Fibroblast of the aortic adventitia (primary cell): ENCODE results near the gene LGALS1. TPM values are rescaled to one million over a fixed set of nuclear protein-coding genes. Genes with fewer than 3 reads are reported as not detected.
A peak's percentile ranks its signal among the peaks of the same experiment; 100 is the strongest.

ENCODE experiments used
- DNase-seq: peaks from one replicate; pipeline ENCODE4 v3.0.0-alpha.2; 2010; ENCODE audit warnings: low read depth
- H3K4me3 ChIP-seq: 2 replicates; pipeline ENCODE4 v1.5.1; 2011; ENCODE audit warnings: low read depth, mild to moderate bottlenecking, control low read depth, low read length, moderate library complexity
- total RNA-seq: library from RNA; depleted of rRNA; stranded (reverse); fragments of >200 nt; gene quantifications from 2 replicates; pipeline ENCODE4 v1.2.3, GENCODE V29; 2012; ENCODE audit warnings: low replicate concordance
- TF ChIP-seq, protein P1 (sequence below): IDR thresholded peaks from 2 replicates; pipeline ENCODE4 v1.5.1; 2011; ENCODE audit warnings: mild to moderate bottlenecking, low read length, control low read depth, inconsistent platforms; ENCODE audit not compliant: insufficient read depth

The LGALS1 gene
- total RNA-seq, 1 donor = 3,846 TPM

DNA sequence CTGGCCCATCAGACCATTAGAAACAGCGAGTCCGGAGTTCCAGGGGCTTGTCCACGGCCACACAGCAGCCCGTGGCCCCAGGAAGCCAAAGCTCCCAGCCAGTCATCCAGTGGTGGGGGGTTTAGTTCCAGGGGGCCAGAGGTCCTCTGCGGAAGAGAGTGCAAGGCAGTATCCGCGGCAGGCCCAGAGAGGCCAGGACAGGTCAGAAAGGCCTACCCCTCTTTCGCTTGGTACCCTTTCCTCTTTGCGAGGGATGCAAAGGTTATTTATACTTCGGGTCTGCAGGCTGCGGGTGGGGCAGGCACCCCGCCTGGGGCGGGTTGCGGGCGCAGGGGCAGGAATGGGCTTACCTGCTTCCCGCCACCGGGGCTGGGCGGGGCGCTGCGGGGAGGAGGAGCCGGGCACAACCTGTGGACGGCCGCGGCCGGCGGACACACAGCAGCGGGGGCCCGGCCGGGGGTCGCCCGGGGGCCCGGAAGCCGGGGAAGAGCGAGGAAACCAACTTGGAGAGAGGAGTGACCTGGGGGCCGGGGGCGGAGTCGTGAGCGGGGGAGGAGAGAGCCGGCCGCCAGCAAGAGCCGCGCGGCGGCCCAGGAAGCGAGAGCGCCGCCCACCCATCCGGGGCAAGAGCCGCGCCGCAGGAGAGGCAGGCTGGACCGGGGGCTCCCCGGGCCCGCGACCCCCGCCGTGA is 36.2 kb upstream of the LGALS1 start, which contains the start of gene SH3BP1:
TSS of gene SH3BP1 (plus strand) at position 600 of the 691 bp plus-strand sequence. CDS start 119 bp downstream, outside the sequence.
- TF ChIP-seq, protein P1, sequence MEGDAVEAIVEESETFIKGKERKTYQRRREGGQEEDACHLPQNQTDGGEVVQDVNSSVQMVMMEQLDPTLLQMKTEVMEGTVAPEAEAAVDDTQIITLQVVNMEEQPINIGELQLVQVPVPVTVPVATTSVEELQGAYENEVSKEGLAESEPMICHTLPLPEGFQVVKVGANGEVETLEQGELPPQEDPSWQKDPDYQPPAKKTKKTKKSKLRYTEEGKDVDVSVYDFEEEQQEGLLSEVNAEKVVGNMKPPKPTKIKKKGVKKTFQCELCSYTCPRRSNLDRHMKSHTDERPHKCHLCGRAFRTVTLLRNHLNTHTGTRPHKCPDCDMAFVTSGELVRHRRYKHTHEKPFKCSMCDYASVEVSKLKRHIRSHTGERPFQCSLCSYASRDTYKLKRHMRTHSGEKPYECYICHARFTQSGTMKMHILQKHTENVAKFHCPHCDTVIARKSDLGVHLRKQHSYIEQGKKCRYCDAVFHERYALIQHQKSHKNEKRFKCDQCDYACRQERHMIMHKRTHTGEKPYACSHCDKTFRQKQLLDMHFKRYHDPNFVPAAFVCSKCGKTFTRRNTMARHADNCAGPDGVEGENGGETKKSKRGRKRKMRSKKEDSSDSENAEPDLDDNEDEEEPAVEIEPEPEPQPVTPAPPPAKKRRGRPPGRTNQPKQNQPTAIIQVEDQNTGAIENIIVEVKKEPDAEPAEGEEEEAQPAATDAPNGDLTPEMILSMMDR = no peak
- H3K4me3 ChIP-seq = peak within 1 kb of the TSS; percentile 75
- DNase-seq = no peak

DNA sequence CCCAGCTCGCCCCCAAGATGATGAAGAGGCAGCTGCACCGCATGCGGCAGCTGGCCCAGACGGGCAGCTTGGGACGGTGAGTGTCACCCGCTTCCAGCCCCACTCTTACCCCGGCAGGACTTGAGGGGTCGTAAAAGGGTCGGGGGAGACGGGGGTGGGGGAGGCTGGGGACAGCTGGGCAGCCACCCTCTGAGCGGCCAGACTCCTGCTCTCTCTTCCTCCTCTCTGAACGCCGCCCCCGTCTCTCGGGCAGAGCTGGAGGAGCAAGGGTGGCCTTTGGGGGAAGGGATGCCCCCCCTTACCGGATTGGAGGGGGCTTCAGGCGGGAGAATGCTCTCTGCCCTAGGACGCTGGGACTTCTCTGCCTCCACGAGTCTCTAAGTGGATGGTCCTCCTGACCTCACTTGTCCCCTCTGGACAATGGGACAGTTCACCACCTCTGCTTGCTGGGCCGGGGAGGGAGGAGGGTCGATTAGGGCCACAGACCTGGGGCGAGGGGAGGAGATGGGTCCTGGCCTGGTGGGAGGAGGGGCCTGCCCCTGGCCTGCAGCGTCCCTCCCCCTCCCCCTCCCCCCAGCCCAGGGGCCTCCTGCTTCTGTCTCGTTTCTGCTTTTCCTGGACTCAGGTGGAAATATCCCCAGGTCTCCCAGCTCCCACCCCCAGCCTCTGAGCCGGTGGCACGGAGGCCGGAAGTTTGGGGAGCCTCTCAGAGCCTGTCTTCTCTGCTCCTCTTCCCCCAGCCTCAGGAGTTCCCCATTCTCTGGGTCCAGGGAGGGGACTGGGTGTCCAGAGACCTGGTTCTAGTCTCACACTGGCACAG is 35.5 kb upstream of the LGALS1 start:
- peak overlapping the region; percentile 75 for H3K4me3 ChIP-seq
- no peak for DNase-seq
- TF ChIP-seq, protein P1 = no peak

DNA sequence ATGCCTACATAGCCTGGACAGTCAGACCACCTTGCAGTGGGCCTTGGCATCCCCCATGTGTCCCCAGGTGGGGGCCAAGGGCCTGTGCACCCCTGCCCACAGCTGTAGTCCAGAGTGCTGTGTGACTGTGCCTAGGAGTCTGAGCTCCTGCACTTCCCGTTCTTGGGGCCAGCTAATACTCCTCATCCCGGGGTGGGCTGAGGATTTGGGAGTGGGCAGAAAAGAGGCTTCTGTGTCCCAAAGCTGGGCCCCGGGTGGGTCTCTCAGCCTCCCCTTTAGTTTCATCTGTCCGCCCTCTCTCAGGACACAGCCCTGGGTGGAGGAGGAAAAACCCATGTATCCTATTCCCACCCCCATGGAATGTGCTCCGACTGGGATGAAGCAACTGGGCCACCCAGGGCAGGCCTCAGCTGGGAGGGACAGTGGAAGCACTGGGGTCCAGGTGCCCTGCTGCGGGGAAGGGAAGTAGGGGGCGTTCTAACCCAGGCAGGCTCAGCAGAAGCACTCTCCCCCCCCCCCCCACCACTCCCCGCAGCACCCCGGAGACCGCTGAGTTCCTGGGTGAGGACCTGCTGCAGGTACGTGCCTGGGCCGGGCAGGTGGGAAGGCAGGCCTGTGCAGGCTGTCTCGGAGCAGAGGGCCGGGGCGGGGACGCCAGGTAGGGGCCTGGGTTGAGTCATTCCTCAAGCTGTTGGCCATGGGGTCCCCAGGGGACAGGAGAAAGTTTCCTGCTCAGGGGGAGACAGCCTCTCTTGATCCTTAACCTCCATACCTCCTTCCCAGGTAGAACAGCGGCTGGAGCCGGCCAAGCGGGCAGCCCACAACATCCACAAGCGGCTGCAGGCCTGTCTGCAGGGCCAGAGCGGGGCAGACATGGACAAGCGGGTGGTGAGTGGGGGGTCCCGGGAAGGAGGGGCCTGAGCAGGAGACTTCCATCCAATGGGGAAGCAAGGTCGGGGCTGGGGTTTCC is 34.6 kb upstream of the LGALS1 start:
- peak overlapping the region; percentile 75 for H3K4me3 ChIP-seq

DNA sequence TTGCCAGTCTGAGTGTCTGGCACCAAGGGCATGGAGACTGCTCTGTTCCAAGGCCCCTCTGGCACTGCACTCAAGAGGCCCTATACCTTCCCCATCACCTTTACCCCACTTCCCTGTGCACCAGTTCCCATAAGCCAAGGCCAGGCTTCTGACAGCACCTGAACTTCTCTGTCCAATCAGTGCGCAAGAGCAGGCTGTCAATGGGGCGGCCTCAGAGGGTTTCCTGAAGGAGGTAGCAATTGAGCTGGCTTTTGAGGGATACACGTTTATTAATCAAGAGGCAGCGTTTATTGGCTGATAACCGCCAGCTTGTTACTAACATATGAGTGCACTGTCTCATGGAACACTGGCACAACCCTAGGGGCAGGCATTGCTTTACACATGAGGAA is 33.9 kb upstream of the LGALS1 start:
- DNase-seq = no peak
- TF ChIP-seq, protein P1 = no peak

More for the DNA sequence above, 34.6 kb upstream of the LGALS1 start:
- TF ChIP-seq, protein P1 = no peak
- no peak for DNase-seq

DNA sequence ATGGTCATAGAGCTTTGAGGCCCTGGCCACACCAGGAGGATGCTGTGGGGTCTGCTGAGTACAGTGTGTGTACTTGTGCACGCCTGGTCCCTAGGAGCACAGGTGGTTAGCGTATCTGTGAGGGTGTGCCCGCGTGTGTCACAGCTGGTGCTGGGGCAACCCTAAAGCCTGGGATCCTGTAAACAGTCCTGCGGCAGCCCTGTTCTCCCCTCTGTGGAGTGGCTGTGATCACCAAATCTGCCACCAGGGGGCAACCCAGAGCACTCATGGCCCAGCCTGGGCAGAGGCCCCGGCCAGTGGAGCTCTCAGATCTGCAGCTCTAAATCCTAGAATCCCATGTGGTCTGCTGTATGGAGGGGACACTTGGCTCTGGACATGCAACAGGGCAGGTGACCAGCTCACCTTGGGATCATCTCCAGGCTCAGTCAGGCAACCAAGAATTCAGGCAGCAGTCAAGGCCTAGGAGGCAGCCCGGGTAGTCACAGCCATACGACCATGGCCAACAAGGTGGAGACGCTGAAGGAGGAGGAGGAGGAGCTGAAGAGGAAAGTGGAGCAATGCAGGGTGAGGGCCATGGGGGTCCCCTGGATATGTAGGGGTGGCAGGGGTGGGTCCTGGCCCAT is 32.1 kb upstream of the LGALS1 start:
- peak; percentile 71 for DNase-seq
- H3K4me3 ChIP-seq = no peak overlapping the region
- TF ChIP-seq, protein P1 = peak; percentile 95

More for the DNA sequence above, 33.9 kb upstream of the LGALS1 start:
- no peak overlapping the region for H3K4me3 ChIP-seq

DNA sequence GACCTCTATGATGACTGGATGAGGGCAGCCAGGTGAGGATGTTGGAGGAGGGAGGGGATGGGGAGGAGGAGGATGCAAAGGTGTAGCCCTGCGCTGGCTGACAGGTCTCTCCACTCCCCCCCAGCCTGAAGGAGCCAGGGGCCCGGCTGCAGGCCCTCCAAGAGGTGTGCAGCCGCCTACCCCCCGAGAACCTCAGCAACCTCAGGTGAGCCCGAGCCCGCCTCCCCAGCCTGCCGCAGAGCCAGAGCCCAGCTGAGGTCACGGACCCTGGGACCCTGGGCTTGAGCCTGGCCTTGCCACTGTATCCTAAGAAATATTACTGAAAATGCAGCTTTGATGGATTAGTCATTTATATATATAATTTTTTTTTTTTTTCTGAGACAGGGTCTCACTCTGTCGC is 28.1 kb upstream of the LGALS1 start:
- no peak overlapping the region for H3K4me3 ChIP-seq
- TF ChIP-seq, protein P1 = no peak
- no peak for DNase-seq
